HepG2 (cell line): ENCODE data around the gene CALY. TPM values are rescaled to one million over a fixed set of nuclear protein-coding genes. Genes with fewer than 3 reads are reported as not detected.

Experiments used
- ATAC-seq: fragments of 200-7000 bp; cut with Tn5 transposase; 3 replicates; pipeline ENCODE4 v1.9.1; 2020; ENCODE audit warnings: mild to moderate bottlenecking, moderate library complexity
- BruUV-seq: library from RNA; stranded (reverse); fragments of 400-500 nt; replicated peaks from 2 replicates; lab custom pipeline; 2021; lab: Mats Ljungman, UMichigan
- CTCF ChIA-PET: fragments of 300-600 bp; formaldehyde crosslinking; extraction: SDS; loops from one replicate; lab custom pipeline; 2021; ENCODE audit warnings: low total read pairs, inconsistent platforms, low intra/inter-chr PET ratio; lab: Yijun Ruan, JAX
- POLR2A ChIA-PET: fragments of 350-600 bp; sonication (Branson Sonifier 250); formaldehyde crosslinking; loops from one replicate; lab custom pipeline; 2020; ENCODE audit warnings: antibody characterized with exemption, inconsistent platforms; lab: Yijun Ruan, JAX
- DNase-seq: peaks from one replicate; pipeline ENCODE4 v3.0.0-alpha.2; 2015; ENCODE audit warnings: low spot score
- FAIRE-seq: peaks from 3 replicates; lab custom pipeline; 2011; peaks lifted over from hg19 to GRCh38; lab: Jason Lieb, UNC
- H2AFZ ChIP-seq: one replicate; pipeline ENCODE4 v1.6.1; 2011; ENCODE audit warnings: low read length, inconsistent platforms
- H3K27ac ChIP-seq: fragments of 300-600 bp; 3 replicates; pipeline ENCODE4 v1.8.0; 2011; ENCODE audit warnings: mixed run types, mild to moderate bottlenecking, mixed read lengths, low read length, inconsistent platforms; ENCODE audit not compliant: insufficient read depth; ENCODE audit errors: extremely low read length
- H3K27me3 ChIP-seq, 2 experiments: fragments of 200-600 bp in 1 of 2; 2 replicates in 1 of 2; 3 replicates in 1 of 2; pipeline versions ENCODE4 v1.6.0 to v1.8.0; 2011; ENCODE audit warnings: low read length in 2 of 2, mild to moderate bottlenecking in 2 of 2, moderate library complexity in 2 of 2, inconsistent platforms in 1 of 2; ENCODE audit not compliant: insufficient read depth in 2 of 2, control insufficient read depth in 1 of 2
- H3K36me3 ChIP-seq, 2 experiments: fragments of 200-600 bp in 1 of 2; replicated peaks in 1 of 2; 2 replicates in 1 of 2; 3 replicates in 1 of 2; pipeline versions ENCODE4 v1.5.1 to v1.8.0; 2011; ENCODE audit warnings: low read length in 2 of 2, inconsistent platforms in 1 of 2; ENCODE audit not compliant: insufficient read depth in 2 of 2, control insufficient read depth in 1 of 2
- H3K4me1 ChIP-seq: 2 replicates; pipeline ENCODE4 v1.5.1; 2012; ENCODE audit warnings: low read length, inconsistent platforms; ENCODE audit not compliant: insufficient read depth
- H3K4me2 ChIP-seq: 2 replicates; pipeline ENCODE4 v1.6.0; 2011; ENCODE audit warnings: low read depth, low read length, inconsistent platforms
- H3K4me3 ChIP-seq, 3 experiments: fragments of 200-600 bp in 1 of 3; sonication (generic), shearing (Covaris generic) in 1 of 3; replicated peaks in 1 of 3; 2 replicates each; pipeline ENCODE4 v1.5.1; 2011 to 2016; ENCODE audit warnings: low read length in 3 of 3, inconsistent platforms in 2 of 3, low read depth in 2 of 3, mild to moderate bottlenecking in 2 of 3, control low read depth in 1 of 3, mixed read lengths in 1 of 3; ENCODE audit not compliant: insufficient read depth in 1 of 3
- H3K79me2 ChIP-seq: one replicate; pipeline ENCODE4 v1.6.1; 2011; ENCODE audit warnings: low read length, inconsistent platforms; ENCODE audit not compliant: insufficient read depth
- H3K9ac ChIP-seq: 2 replicates; pipeline ENCODE4 v1.6.0; 2011; ENCODE audit warnings: mild to moderate bottlenecking, low read depth, low read length, inconsistent platforms; ENCODE audit not compliant: insufficient read depth
- H3K9me3 ChIP-seq: 2 replicates; pipeline ENCODE4 v1.5.1; 2012; ENCODE audit warnings: mild to moderate bottlenecking, low read length
- H4K20me1 ChIP-seq: 2 replicates; pipeline ENCODE4 v1.6.0; 2011; ENCODE audit warnings: inconsistent platforms, mild to moderate bottlenecking, low read length, moderate library complexity; ENCODE audit not compliant: insufficient read depth
- ARHGAP35 ChIP-seq: sonication (generic); formaldehyde crosslinking; IDR thresholded peaks from 2 replicates; pipeline ENCODE4 v1.9.0; 2022; ENCODE audit warnings: mild to moderate bottlenecking, inconsistent platforms, moderate library complexity, missing genetic modification reagents, borderline replicate concordance
- ATF7 ChIP-seq, 2 experiments: fragments of 450-650 bp in 1 of 2; sonication (generic) in 1 of 2; formaldehyde crosslinking in 1 of 2; IDR thresholded peaks; 2 replicates each; pipeline versions ENCODE4 v1.4.0 to v1.6.1; 2016 to 2020; ENCODE audit warnings: antibody characterized with exemption in 1 of 2, mild to moderate bottlenecking in 1 of 2, missing genetic modification reagents in 1 of 2
- CEBPB ChIP-seq: IDR thresholded peaks from 2 replicates; pipeline ENCODE4 v1.6.1; 2011; ENCODE audit warnings: low read depth, low read length, improper control_type of control experiment, borderline replicate concordance
- CREB1 ChIP-seq, 2 experiments: fragments of 450-650 bp in 1 of 2; IDR thresholded peaks; 2 replicates each; pipeline ENCODE4 v1.6.1; 2016 to 2017; ENCODE audit warnings: control low read depth in 1 of 2, mild to moderate bottlenecking in 1 of 2, missing compliant biosample characterization in 1 of 2, missing genetic modification characterization in 1 of 2
- DNMT1 ChIP-seq: sonication (generic); formaldehyde crosslinking; IDR thresholded peaks from 2 replicates; pipeline ENCODE4 v1.5.1; 2020; ENCODE audit warnings: mild to moderate bottlenecking, missing genetic modification reagents
- HNRNPL ChIP-seq: fragments of 200-400 bp; formaldehyde crosslinking; IDR thresholded peaks from 2 replicates; pipeline ENCODE4 v1.6.1; 2017; ENCODE audit warnings: mild to moderate bottlenecking, low read depth, low read length
- HNRNPLL ChIP-seq: fragments of 200-400 bp; formaldehyde crosslinking; IDR thresholded peaks from 2 replicates; pipeline ENCODE4 v1.6.1; 2017; ENCODE audit warnings: mild to moderate bottlenecking, low read depth, low read length; ENCODE audit not compliant: poor library complexity, severe bottlenecking
- MEIS1 ChIP-seq: sonication (generic); formaldehyde crosslinking; IDR thresholded peaks from 2 replicates; pipeline ENCODE4 v1.9.0; 2021; ENCODE audit warnings: mild to moderate bottlenecking, missing genetic modification reagents, moderate library complexity, borderline replicate concordance
- MNT ChIP-seq: fragments of 450-650 bp; IDR thresholded peaks from 2 replicates; pipeline ENCODE4 v1.6.1; 2016
- MTA1 ChIP-seq: sonication (generic); formaldehyde crosslinking; IDR thresholded peaks from 2 replicates; pipeline ENCODE4 v1.4.0; 2020; ENCODE audit warnings: missing genetic modification reagents, mild to moderate bottlenecking, borderline replicate concordance
- NPAS2 ChIP-seq: sonication (generic); formaldehyde crosslinking; IDR thresholded peaks from 2 replicates; pipeline ENCODE4 v1.8.0; 2022; ENCODE audit warnings: mild to moderate bottlenecking, missing genetic modification reagents, borderline replicate concordance
- PAF1 ChIP-seq: IDR thresholded peaks from 2 replicates; pipeline ENCODE4 v1.6.1; 2016; ENCODE audit warnings: missing genetic modification reagents, missing compliant biosample characterization
- POLR2A ChIP-seq, 2 experiments: IDR thresholded peaks; 2 replicates each; pipeline ENCODE4 v1.6.1; 2011; ENCODE audit warnings: low read depth in 2 of 2, low read length in 2 of 2, mild to moderate bottlenecking in 1 of 2, moderate library complexity in 1 of 2; ENCODE audit not compliant: insufficient read depth in 1 of 2
- POLR2G ChIP-seq: fragments of 200-400 bp; formaldehyde crosslinking; IDR thresholded peaks from 2 replicates; pipeline ENCODE4 v1.6.1; 2018; ENCODE audit warnings: mild to moderate bottlenecking, low read depth, low read length, moderate library complexity
- SIN3B ChIP-seq: fragments of 150-350 bp; IDR thresholded peaks from 2 replicates; pipeline ENCODE4 v1.6.1; 2014; ENCODE audit warnings: low read length
- SRSF1 ChIP-seq: fragments of 200-400 bp; formaldehyde crosslinking; optimal IDR thresholded peaks from 2 replicates; pipeline ENCODE3; 2017; ENCODE audit warnings: mild to moderate bottlenecking, low read depth, low read length, moderate library complexity
- TARDBP ChIP-seq: sonication (generic); formaldehyde crosslinking; IDR thresholded peaks from 2 replicates; pipeline ENCODE4 v1.8.0; 2022; ENCODE audit warnings: mild to moderate bottlenecking, missing genetic modification reagents
- ZNF451 ChIP-seq: sonication (generic); formaldehyde crosslinking; IDR thresholded peaks from 2 replicates; pipeline ENCODE4 v1.5.0; 2020; ENCODE audit warnings: mild to moderate bottlenecking, missing genetic modification reagents
- ZNF572 ChIP-seq: sonication (generic); formaldehyde crosslinking; IDR thresholded peaks from 2 replicates; pipeline ENCODE4 v1.5.1; 2020; ENCODE audit warnings: mild to moderate bottlenecking, missing genetic modification reagents
- ZNF7 ChIP-seq: IDR thresholded peaks from 2 replicates; pipeline ENCODE4 v1.6.1; 2016; ENCODE audit warnings: missing biosample characterization, missing genetic modification reagents
- ZNF775 ChIP-seq: sonication (generic); formaldehyde crosslinking; IDR thresholded peaks from 2 replicates; pipeline ENCODE4 v1.4.0; 2020; ENCODE audit warnings: missing genetic modification reagents, mild to moderate bottlenecking, moderate library complexity, borderline replicate concordance
- WGBS: methylation state at CpG from one replicate; pipeline ENCODE4 v1.1.6; 2017; ENCODE audit warnings: low lambda C conversion rate; 5-methylcytosine and 5-hydroxymethylcytosine counted together
- in situ Hi-C: cut with HindIII; loops from 2 replicates; pipeline ENCODE4 v1.10.0; 2017; ENCODE audit warnings: low pct_unique_long_range_greater_than_20kb; ENCODE audit not compliant: extremely low pct_ligation_motif_present
- intact Hi-C: fragments of 100-400 bp; cut with micrococcal nuclease; formaldehyde crosslinking; loops from one replicate; pipeline ENCODE4 v1.10.0; 2022; ENCODE audit not compliant: unreplicated experiment
- polyA plus RNA-seq, 8 experiments: library from polyadenylated mRNA; depleted of rRNA in 3 of 8; stranded (reverse) in 7 of 8; unstranded in 1 of 8; fragments of >200 nt; fragmentation: Illumina TruSeq in 4 of 8; extraction: Trizol in 4 of 8; gene quantifications; 2 replicates each; pipeline versions ENCODE4 v1.2.1 to v1.2.3, GENCODE V29; 2011 to 2016; ENCODE audit warnings: low read depth in 4 of 8, missing spikeins in 1 of 8, mixed read lengths in 1 of 8; ENCODE audit not compliant: insufficient read depth in 1 of 8
- total RNA-seq, 5 experiments: library from RNA; depleted of rRNA; stranded (reverse); fragments of >200 nt; fragmentation: Illumina TruSeq; extraction: Trizol; gene quantifications; 2 replicates each; pipeline ENCODE4 v1.2.3, GENCODE V29; 2016; ENCODE audit warnings: low read depth in 1 of 5
- TF ChIP-seq, protein P1 (sequence below): IDR thresholded peaks from 2 replicates; pipeline ENCODE4 v1.6.1; 2012; ENCODE audit warnings: low read depth, low read length, improper control_type of control experiment

CALY gene
- total and polyA plus RNA-seq, 2 of the 13 experiments (the other 11 are each of a cell fraction or from before 2014, with no cell fraction given): 0.08 TPM; not detected in 1

GRCh38 chr10:133349577-133350011, 12.9 kb upstream of the CALY start (continued):
- TF ChIP-seq NPAS2 (CRISPR knock-in tag) (no peak), SIN3B (no peak), ZNF7 (CRISPR knock-in tag) (no peak), ZNF775 (CRISPR knock-in tag) (no peak), CEBPB (no peak)
- TF ChIP-seq, protein P1, sequence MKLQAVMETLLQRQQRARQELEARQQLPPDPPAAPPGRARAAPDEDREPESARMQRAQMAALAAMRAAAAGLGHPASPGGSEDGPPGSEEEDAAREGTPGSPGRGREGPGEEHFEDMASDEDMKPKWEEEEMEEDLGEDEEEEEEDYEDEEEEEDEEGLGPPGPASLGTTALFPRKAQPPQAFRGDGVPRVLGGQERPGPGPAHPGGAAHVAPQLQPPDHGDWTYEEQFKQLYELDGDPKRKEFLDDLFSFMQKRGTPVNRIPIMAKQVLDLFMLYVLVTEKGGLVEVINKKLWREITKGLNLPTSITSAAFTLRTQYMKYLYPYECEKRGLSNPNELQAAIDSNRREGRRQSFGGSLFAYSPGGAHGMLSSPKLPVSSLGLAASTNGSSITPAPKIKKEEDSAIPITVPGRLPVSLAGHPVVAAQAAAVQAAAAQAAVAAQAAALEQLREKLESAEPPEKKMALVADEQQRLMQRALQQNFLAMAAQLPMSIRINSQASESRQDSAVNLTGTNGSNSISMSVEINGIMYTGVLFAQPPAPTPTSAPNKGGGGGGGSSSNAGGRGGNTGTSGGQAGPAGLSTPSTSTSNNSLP: no peak

DNA sequence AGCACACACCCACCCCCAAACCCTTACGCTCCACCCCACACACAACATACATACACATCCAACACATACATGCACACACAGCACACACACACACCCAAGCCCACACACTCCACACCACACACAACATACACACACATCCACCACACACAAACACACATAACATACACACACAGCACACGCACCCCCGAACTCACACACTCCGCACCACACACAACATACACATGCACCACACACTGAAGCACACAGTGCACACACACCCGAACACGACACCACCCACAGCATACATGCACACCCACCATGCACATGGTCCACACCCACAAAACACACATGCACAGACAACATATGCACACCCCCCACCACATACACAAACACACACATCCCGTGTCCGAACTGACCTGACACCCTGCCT, 12.5 kb upstream of the CALY start:
- Histone ChIP-seq H3K9ac (no peak overlapping the region), H3K4me3 (no peak overlapping the region), H2AFZ (no peak overlapping the region), H3K4me1 (peaks cover 52% of the 10 kb centered on the region), H3K27ac (no peak overlapping the region), H3K36me3 (no peaks in the 10 kb centered on the region), H3K79me2 (no peaks in the 10 kb centered on the region), H4K20me1 (peaks cover 9% of the 10 kb centered on the region; the same call in 1 of the 2 replicates), H3K27me3 (no peaks in the 10 kb centered on the region), H3K9me3 (no peaks in the 10 kb centered on the region), H3K4me2 (no peak overlapping the region)
- no peak for DNase-seq
- ATAC-seq: no peak
- peak; percentile 72 for FAIRE-seq
- TSS peak; percentile 42 for BruUV-seq
- intact Hi-C loops (loop anchor here (1.0 kb wide), 1 partner anchor 21 kb away; no protein-coding TSS in a partner anchor), in situ Hi-C loops (no loop called here)
- CTCF ChIA-PET: no interaction called here
- WGBS: 97% methylated on average over 8 of the region's 8 CpGs
- POLR2A ChIA-PET: no interaction called here
- TF ChIP-seq SRSF1 (peak; percentile 21), MTA1 (CRISPR knock-in tag) (0 out of 2 replicates have a peak, but pooled peaks have one; percentile 41), MNT (peak; percentile 60), TARDBP (CRISPR knock-in tag) (peak; percentile 89), ATF7 (IDR thresholded peaks at IDR 0.05) (no peak), ATF7 (CRISPR knock-in tag; IDR thresholded peaks at IDR 0.05) (0 out of 2 replicates have a peak, but pooled peaks have one; percentile 10), DNMT1 (CRISPR knock-in tag) (peak; percentile 68; the same call in 1 of the 2 replicates), HNRNPL (peak; percentile 57; the same call in 1 of the 2 replicates), HNRNPLL (peak; percentile 40), ZNF451 (CRISPR knock-in tag) (no peak), ZNF572 (CRISPR knock-in tag) (0 out of 2 replicates have a peak, but pooled peaks have one; percentile 36), ARHGAP35 (CRISPR knock-in tag) (no peak), POLR2A (IDR thresholded peaks at IDR 0.05; ENCODE audit: insufficient read depth in 1 of 2, low read depth in 2 of 2, low read length in 2 of 2) (peak in 1 of 2 experiments; percentile 30; a peak in 1 of 4 replicates), CREB1 (IDR thresholded peaks at IDR 0.05) (no peak), CREB1 (CRISPR knock-in tag; IDR thresholded peaks at IDR 0.05) (no peak), MEIS1 (CRISPR knock-in tag) (0 out of 2 replicates have a peak, but pooled peaks have one; percentile 39), PAF1 (CRISPR knock-in tag) (no peak; the same call in 1 of the 2 replicates), POLR2G (0 out of 2 replicates have a peak, but pooled peaks have one; percentile 10)
